T-cell (primary cell): ENCODE measurements around the gene SEC14L6. TPM values are rescaled to one million over a fixed set of nuclear protein-coding genes. Genes with fewer than 3 reads are reported as not detected.

Experiments
- total RNA-seq, 35 experiments: library from RNA in 6 of 35; stranded (reverse) in 6 of 35; fragments of 120-200 nt in 1 of 35; gene quantifications; one replicate each; pipeline versions ENCODE4 v1.2.1 to v1.2.4 and lab custom pipeline; 2013 to 2026

SEC14L6 gene
- total RNA-seq, 5 donors from 2014 or later (not counting 1 experiment from before 2014, with no cell fraction given) = 0.13 TPM; not detected in 4

Other genes with a start within 250 kb of the SEC14L6 start
- gene TBC1D10A, start 219.8 kb downstream of the SEC14L6 start, total RNA-seq = 10 to 100 TPM; 56.2 to 84.3 (median 82.3) TPM
- 100 to 1,000 TPM; 272 to 323 (median 292) TPM for gene SF3A1, start 189.8 kb downstream of the SEC14L6 start, total RNA-seq
- 10 to 100 TPM in 1 of 5 donors, 1 to 10 TPM in 4; 4.6 to 10.9 (median 5.1) TPM for gene CCDC157, start 189.7 kb downstream of the SEC14L6 start, total RNA-seq
- gene RNF215, start 159.3 kb downstream of the SEC14L6 start, total RNA-seq = 1 to 10 TPM; 6.2 to 8.4 (median 6.3) TPM
- 10 to 100 TPM; 10.9 to 87.9 (median 15.8) TPM for gene SEC14L2, start 149.7 kb downstream of the SEC14L6 start, total RNA-seq
- 10 to 100 TPM; 22.7 to 59.2 (median 29.4) TPM for gene MTFP1, start 121.0 kb downstream of the SEC14L6 start, total RNA-seq
- not detected for gene SEC14L3, start 74.7 kb downstream of the SEC14L6 start, total RNA-seq
- under 1 TPM in 1 of 5 donors, not detected in 4; 0.10 TPM for gene SEC14L4, start 41.0 kb downstream of the SEC14L6 start, total RNA-seq
- 1 to 10 TPM in 3 of 5 donors, not detected in 2; 1.1 to 1.5 (median 1.5) TPM for gene GAL3ST1, start 27.9 kb upstream of the SEC14L6 start, total RNA-seq
- gene PES1, start 45.2 kb upstream of the SEC14L6 start, total RNA-seq = 10 to 100 TPM; 36.0 to 66.2 (median 63.1) TPM
- gene TCN2, start 60.4 kb upstream of the SEC14L6 start, total RNA-seq = under 1 TPM; 0.26 to 0.65 (median 0.57) TPM
- 1 to 10 TPM; 2.9 to 4.8 (median 3.5) TPM for gene SLC35E4, start 89.0 kb upstream of the SEC14L6 start, total RNA-seq
- 10 to 100 TPM in 3 of 5 donors, 1 to 10 TPM in 2; 9.4 to 19.4 (median 18.8) TPM for gene DUSP18, start 121.1 kb upstream of the SEC14L6 start, total RNA-seq
- gene OSBP2, start 148.1 kb upstream of the SEC14L6 start, total RNA-seq = 1 to 10 TPM; 1.6 to 2.8 (median 2.1) TPM